GM19025 (cell line): ENCODE data around the gene TESK1.
"Not testable (repeated sequence)": the region's sequence is repeated elsewhere in the genome, so short reads cannot be mapped to it uniquely, and the experiment has no call there.

Experiments used
- ATAC-seq: cut with Tn5 transposase; IDR thresholded peaks from one replicate; pipeline ENCODE4 v1.9.1; 2021; ENCODE audit warnings: mild to moderate bottlenecking, low read depth, moderate library complexity; ENCODE audit not compliant: unreplicated experiment

Gene TESK1

DNA sequence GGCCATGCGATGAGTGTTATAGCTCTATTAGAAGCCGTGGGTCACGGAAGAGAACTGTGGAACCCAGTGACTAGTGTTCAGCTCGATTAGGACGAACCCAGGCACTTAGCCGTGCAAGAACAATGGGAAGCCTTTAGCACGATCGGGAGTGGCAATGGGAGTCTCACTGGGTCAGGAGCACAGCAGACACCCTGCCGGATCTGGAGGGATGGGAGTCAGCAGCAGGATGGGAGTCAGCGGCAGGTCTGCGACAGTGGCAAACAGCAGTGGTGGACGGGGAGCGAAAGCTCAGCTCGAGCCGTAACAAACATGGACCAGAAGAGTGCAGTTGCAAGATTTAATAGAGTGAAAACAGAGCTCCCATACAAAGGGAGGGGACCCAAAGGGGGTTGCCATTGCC lies 35.4 kb downstream of the TESK1 start:
- ATAC-seq, result not testable (repeated sequence)

DNA sequence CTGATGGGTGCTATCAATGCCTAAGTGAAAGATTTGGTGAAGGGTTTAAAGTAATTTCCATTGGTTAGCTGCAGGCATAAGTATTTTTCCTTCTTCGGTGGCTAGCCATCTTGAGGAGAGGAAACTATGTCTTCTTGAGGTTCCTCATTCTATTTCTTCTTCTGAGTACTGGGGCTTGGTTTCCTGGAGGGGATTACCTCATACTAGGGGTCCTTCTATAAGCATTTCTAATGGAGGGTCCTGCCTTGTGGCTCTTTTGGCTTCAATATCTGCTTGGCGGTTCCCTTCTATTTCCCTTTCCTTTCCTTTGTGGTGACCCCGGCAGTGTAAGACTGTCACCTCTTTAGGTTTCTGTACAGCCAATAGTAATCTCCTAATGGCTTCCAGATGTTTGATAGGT lies 36.4 kb downstream of the TESK1 start:
- not testable (repeated sequence) for ATAC-seq

DNA sequence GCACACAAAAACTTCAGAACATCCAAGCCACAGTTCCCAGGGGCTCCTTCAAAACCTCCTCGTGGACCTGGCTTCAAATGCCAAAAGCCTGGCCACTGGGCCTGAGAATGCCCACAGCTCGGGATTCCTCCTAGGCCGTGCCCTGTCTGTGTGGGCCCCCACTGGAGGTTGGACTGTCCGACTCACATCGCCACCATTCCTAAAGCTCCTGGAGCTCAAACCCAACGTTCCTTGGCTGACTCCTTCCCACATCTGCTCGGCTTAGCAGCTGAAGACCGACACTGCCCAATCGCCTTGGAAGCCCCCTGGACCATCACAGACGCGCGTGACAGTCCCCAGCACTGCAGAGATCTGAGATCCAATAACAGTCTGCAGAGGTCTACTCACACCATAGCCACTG lies 38.0 kb downstream of the TESK1 start:
- ATAC-seq, result no peak

DNA sequence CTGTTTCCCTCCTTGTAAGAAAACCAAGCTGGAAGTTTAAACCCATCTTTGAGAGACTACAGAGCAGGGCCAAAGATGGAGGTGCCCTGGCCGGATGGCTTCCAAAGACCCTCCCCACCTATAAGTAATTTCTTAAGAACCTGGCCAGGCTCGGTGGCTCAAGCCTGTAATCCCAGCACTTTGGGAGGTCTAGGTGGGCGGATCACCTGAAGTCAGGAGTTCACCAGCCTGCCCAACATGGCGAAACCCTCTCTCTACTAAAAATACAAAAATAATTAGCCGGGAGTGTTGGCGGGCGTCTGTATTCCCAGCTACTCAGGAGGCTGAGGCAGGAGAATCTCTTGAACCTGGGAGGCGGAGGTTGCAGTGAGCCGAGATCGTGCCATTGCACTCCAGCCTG lies 40.7 kb downstream of the TESK1 start:
- ATAC-seq, result not testable (repeated sequence)

DNA sequence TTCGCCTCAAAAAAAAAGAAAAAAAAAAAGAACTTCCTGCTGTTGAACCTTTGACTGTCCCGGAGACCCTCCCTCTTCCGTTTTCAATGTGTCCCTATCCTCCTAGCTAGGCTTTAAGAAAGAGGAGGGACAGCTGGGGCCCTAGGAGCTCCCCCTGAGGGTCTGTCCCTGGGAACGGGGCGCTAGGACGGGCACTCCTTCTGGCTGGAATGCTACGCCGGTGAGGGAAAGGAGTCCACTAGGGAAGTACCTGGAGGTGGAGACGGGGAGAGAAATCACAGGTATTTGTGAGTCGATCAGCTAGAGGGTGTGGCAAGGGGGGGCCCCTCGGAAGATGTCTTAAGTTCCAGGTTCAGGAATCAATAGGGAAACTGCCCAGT lies 41.1 kb downstream of the TESK1 start:
- ATAC-seq, result no peak

DNA sequence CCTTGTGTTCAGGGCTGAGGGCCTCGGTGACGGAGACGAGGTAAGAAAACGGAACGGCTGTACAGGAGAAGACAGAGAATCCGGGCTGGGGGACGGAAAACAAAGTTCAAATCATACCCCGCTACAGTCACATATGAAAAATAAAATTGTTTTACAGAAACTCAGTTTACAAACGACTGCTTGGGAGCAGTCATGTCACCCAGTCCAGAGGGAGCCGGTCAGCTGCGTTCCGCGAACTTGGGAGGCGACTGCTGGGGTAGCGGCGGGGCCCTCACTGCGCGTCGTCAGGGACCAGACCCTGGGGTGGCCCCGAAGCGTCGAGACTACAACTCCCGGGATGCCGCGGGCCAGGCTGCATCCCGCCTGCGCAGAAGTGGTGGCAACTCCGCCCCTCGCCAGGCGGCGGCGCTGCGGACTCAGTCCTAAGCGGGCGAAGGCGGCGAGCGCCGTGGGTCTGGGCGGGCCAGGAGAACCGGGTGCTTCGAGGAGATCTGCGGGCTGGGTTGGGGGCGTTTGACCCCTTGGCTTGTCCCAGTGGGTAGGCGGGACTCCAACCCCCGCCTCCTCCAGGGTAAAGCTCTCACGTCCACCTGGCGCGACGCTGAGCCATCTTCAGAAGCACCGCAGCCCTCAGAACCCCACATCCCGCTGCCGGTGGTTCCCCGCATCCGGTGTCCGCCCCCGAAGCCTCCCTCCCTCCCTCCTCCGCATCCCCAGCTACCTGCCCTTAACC lies 41.6 kb downstream of the TESK1 start:
- ATAC-seq, result peak; percentile 79

DNA sequence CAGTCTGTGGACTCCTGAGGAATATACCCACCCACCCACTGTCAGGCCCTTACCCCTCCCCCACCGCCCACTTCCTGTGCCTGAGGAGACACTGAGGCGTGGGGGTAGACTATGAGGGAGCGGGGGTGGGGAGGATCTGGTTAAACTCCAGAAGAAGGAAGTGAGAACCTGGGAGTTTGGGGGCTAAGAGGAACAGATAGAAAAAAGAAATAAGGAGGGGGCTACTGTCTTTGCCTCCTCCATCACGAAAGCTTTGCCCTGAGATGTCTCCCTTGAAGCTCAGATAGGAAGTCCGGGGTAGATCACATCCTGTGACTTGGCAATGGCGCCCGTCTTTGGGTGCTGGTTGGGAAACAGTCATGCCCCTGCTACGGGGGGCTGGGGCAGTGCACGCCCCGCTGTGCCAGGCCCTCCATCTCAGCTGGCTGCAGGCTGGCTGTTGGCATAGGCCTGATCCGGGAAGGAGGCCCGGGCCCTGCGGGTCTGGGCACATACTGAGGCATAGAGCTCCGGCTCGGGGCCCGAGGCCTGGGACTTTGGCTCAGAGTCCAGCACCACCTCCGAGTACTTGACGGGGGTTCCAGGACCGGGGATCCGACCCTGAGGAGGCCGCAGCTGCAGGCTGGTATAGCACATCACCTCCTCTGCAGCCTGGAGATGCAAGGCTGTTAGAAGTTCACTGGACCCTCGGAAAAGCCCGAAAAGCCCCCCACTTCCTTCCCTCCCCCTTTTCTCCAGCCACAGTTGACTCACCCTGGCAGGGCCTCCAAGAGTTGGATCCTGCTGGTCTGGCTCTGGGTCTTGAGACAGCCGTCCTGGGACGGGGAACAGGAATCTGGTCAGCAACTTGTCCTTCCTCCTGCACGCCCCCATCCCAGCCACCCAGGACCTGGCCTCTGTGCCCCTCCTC lies 44.6 kb downstream of the TESK1 start:
- ATAC-seq, result no peak

DNA sequence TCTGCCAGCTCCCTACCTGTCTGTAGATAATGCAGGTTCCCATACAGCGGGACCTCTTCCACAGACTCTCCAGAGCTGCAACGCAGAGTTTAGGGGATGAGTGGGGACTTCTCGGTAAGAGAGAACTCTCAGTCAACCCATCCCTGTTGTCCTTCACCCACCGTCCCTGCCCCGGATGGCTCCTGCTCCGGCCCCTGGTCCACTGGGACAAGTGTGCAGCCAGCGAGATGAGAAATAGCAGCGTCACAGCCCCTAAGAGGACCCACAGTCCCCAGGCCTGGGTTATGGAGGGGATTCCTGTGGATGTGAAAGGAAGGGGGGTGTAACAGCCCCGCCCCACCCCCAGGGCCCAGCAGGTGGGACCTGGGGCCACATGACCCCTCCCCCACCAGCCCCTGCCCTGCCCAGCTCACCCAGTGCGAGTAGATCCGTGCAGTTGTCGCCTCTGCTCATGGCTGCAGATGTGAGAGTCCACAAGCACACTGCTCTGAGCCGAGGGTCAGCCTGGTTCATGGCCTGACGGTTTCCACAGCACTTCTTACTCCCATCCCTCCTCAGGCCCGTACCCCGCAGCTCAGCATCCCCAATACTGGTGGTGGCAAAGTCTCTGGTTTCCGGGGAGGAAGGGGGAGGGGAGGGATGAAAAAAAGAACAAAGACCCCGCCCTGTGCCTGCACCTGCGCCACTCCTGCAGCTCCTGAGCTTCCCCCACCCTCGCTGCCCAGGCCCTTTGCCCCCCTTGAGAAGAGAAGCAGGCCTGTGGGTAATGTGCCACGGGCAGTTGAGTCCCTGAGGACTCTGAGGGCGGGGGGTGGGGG lies 45.5 kb downstream of the TESK1 start, which contains the start of gene SIT1:
Gene SIT1 (minus strand): TSS at position 591 of the 818 bp plus-strand sequence. CDS start 78 bp downstream, at position 513.
- no peak for ATAC-seq

DNA sequence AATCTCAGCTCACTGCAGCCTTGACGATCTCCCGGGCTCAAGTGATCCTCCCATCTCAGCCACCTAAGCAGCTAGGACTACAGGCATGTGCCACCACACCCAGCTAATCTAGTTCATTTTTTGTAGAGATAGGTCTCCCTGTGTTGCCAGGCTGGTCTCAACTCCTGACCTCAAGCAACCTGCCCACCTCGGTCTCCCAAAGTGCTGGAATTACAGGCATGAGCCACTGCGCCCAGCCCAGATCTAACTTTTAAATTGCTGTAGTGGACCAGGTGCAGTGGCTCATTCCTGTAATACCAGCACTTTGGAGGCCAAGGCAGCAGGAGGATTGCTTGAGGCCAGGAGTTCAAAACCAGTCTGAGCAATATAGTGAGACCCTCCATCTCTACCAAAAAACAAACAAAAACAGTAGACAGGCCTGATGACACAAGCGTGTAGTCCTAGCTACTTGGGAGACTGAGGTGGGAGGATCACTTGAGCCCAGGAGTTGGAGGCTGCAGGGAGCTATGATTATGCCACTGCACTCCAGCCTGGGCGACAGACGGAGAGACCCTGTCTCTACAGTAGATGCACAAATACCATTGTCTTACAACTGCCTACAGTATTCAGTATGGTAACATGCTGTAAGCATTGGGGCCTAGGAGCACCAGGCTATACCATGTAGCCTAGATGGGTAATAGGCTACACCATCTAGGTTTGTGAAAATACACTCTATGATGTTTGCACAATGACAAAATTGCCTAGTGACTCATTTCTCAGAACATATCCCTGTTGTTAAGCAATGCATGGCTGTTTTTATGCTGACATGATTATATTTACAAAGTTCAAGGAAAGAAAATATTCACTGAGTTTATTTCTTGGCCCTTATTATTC lies 47.1 kb downstream of the TESK1 start:
- ATAC-seq, result no peak

DNA sequence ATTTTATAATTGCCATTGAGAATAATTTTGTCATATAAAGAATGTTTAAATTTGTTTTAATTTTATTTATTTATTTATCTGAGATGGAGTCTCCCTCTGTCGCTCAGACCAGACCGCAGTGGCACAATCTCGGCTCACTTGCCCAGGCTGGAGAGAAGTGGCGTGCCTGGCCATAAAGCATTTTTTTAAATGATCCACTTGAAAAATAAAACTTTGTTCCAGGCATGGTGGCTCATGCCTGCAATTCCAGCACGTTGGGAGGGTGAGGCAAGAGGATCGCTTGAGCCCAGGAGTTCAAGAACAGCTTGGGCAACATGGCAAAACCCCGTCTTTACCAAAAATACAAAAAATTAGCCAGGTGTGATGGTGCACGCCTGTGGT lies 47.8 kb downstream of the TESK1 start:
- no peak for ATAC-seq

DNA sequence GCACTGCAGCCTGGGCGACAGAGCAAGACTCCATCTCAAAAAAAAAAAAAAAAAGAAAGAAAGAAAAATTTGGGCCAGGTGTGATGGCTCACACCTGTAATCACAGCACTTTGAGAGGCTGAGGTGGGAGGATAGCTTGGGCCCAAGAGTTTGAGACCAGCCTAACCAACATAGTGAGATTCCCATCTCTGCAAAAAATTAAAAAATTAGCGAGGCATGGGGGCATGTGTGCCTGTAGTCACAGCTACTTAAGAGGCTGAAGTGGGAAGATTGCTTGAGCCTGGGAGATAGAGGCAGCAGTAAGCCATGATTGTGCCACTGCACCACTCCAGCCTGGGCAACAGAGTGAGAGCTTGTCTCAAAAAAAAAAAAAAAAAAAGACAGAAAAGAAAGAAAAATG lies 48.5 kb downstream of the TESK1 start:
- no peak for ATAC-seq

DNA sequence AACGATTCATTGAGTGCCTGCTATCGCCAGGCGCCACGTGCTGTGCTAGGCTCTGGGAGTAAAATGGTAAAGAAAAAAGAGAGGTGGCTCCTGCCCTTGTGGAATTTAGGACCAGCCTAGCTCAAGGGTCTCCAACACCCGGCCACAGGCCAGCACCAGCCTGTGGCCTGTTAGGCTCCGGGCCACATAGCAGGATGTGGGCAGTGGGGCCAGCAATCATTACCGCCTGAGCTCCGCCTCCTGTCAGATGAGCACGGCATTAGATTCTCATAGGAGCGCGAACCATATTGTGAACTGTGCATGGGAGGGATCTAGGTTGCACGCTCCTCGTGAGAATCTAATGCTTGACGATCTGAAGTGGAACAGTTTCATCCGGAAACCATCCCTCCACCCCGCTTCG lies 51.3 kb downstream of the TESK1 start:
- ATAC-seq, result no peak

DNA sequence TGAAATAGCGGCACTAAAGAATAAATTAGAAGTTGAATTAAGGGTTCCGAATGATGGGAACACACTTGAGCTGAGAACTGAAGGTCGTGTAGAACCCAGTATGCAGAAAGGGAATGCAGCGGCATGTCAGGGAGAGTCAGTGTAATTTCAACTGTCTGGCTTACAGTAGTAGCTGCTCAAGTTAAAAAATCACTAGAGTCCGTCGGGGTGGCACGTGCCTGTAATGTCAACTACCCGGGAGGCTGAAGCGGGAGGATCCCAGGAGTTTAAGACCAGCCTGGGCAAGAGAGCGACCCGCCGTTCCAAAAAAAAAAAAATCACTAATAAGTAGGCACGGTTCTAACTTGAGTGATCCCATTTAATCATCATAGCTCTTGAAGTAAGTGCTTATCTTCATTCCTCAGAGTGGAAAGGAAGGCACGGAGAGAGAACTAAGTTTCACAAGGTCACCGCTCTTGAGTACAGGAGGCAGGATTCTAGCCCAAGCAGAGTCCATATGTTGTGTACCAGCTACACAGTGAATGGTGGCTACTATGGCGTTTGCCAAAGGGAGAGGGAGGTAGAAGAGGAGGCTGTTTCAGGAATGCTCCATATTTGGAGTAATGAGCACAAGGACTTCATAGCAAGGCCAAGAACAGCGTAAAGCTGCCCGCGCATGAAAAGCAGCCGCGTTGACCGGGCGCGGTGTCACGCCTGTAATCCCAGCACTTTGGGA lies 51.9 kb downstream of the TESK1 start:
- no peak for ATAC-seq

DNA sequence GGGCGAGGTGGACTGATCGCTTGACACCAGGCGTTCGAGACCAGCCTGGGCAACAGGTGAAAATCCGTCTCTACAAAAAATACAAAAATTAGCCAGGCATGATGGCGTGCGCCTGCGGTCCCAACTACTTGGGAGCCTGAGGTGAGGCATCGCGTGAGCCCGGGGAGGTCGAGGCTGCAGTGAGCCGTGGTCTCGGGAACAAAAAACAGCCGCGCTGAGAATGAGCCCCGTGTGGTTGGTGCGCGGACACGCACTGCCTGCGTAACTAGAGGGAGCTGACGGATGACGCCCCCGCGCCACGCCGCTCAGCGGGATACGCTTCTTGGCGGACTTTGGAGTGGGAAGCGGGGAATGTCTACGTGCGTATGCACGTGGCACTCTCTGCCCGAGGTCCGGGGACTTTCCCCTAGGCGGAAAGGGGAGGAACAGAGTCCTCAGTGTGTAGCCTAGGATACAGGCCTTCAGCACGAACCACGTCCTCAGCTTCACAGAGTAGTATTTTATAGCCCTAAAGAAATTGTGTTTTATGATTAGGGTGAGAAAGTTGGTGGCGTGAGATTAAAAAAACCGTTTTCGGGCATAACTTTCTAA lies 52.6 kb downstream of the TESK1 start, which contains the start of gene RMRP:
Gene RMRP (minus strand): TSS at position 474 of the 591 bp plus-strand sequence.
- peak; percentile 86 for ATAC-seq

DNA sequence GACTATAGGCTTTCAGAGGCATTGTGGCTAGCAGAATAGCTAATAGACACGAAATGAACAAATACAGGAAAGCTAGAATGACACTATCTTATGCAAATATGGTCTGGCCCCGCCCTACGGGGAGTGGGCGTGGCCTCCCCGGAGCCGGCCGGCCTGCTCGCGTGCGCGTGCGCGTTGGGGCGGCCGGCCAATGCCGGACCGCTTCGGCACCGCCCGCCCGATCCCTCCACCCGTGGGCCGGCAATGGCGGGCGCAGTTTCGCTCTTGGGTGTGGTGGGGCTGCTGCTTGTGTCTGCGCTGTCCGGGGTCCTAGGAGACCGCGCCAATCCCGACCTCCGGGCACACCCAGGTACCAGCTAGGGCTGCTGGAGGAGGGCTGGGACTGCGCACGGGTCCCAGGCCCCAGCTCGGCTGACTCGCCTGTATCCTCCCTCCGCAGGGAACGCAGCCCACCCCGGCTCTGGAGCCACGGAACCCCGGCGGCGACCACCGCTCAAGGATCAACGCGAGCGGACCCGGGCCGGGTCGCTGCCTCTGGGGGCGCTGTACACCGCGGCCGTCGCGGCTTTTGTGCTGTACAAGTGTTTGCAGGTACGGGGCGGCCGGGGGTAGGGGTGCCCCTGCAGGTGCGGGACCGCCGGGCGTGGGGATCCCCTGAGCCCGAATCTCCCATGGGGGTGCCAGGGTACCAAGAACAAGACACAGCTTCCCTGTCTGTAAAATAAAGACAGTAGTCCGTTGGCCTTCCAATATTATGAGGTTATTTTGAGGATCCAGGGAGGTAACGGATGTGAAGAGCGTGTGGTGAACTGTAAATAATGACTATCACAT lies 53.3 kb downstream of the TESK1 start, which contains the start of gene CCDC107:
Gene CCDC107 (plus strand): TSS at position 156 of the 831 bp plus-strand sequence. CDS start 88 bp downstream, at position 244.
- ATAC-seq, result peak; percentile 54

DNA sequence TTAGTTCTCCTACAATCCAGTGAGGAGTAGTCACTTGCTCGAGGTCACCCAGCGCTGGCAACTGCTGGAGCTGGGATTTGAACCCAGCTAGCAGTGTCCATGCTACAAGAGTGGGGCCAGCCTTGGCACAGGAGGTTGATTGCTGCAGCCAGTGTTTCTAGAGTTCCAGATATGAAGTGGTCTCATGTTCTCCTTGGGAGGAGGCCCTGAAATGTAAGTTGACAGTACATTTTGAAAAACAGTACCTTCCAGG lies 53.8 kb downstream of the TESK1 start:
- no peak for ATAC-seq

DNA sequence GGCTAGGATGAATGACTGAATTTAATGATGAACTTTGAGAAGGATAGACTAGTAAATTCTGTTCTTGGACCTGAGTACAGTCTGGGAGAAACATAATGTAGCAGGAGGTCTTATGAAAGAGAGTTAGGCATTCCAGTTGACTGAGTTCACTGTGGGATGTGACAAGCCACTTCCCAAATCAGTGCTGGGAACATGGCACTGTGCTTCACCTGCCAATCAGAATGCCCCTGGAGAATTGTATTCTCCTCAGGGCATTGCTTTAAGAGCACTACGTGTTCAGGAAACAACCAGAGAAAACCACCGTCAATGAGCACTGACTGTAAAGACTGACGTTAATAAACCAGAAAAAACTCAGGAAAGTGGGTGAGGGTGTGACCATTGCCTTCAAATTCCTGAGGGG lies 54.3 kb downstream of the TESK1 start:
- ATAC-seq, result no peak
